HG02763 (cell line): ENCODE results near the gene BCL2L2.

ENCODE experiments used
- ATAC-seq: cut with Tn5 transposase; IDR thresholded peaks from one replicate; pipeline ENCODE4 v1.9.1; 2021; ENCODE audit warnings: mild to moderate bottlenecking, moderate library complexity; ENCODE audit not compliant: unreplicated experiment

The BCL2L2 gene

DNA sequence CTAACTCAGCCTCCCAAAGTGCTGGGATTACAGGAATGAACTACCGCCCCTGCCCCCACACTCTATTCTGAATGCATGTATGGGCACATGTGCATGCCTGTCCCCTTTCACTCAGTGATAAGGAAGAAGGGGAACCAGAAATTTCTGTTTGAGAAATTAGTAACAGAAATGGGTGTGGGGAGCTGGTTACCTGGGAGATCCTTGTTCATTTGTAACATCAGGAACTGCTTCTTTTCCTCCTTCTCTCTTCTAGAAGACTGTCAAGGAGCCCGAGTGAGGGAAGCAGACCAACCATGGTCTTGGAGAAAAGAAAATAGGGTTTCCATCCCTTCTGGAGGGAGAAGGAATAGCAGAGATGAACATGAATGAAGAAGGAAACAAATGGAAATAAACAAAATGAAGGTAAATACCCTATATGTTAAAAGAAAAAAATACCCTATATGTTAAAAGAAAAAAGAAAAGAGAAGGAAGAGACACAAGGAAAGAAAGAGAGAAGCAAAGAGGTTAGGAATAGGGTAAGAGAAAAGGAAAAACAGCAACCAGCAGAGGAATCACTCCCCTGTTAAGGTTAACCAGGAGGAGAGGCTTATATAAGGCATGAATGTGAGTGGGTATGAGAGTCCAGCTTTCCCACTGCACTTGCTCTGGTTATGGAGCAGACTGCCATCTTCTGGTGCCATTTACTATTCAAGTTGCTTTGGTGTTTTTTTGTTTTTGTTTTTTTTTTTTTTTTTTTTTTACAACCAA is 7.2 kb upstream of the BCL2L2 start:
- no peak for ATAC-seq

- no peak for ATAC-seq
Measured at GRCh38 chr14:23299986-23300686, 6.5 kb upstream of the BCL2L2 start.

DNA sequence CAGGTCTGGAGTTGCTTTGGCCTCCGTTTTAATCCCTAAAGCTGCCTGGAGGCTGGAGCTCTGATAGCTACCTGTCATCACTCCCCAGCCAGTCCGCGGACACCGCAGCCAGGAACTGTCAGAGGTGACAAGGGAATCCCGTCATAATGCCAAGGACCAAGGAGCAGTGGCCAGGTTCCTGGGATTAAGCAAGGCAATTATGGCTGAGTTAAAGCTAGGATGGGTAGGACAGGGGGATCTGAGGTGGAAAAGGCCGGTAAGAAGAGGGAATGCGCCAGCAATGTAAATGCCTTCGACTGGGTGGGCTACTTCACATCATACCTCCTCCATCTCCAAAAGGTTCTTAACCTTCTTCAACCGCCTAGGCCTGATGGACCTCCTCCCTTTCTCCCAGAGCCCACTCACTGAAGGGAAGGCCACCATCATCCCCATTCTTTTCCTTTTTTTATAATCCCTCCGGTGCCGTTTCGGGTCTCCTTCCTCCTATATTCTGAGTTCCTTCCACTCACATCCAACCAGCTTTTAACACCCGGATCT is 5.9 kb upstream of the BCL2L2 start:
- no peak for ATAC-seq

GRCh38 chr14:23301288-23301968 is 5.2 kb upstream of the BCL2L2 start:
- ATAC-seq: peak; percentile 70

GRCh38 chr14:23301969-23302289 is 4.7 kb upstream of the BCL2L2 start:
- ATAC-seq: peak; percentile 3

DNA sequence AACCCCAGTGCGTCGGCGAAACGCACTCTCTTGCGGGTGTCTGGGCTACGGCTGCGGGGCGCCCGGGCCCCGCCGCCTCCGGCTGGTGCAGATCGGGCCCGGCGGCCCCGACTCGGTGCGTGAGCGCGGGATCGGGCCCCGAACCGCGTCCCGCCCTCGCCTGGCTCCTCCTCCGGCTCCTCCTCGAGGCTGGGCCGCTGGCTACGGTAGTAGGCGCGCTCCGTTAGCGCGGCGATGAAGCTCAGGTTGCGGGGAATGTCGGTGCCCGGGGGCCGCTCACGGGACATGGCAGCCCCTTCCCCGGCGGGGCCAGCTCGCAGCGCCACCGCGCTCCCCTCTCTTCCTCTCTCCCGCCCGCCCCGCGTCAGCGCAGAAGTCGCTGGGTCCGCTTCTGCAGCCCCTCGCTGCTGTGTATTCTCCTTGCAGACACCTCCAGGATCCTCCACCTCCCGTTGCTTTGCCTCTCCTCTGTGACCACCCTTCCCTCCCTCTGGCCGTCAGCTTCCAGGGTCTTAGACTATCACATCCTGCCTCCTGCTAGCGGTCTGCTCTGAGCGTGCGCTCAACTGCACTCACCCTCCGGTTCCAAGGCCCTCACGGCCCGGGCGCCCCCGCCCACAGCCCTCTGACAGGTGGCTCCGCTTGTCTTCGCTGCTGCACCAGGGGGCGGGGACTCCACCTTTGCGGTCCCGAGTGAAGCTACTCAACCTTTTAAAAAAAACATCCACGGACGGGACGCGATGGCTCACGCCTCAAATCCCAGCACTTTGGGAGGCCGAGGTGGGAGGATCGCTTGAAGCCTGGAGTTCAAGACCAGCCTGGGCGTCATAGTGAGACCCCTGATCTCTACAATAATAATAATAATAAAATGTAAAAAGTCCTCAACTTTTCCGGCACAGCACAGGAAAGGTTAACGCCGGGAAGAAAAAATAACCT is 4.1 kb upstream of the BCL2L2 start, which contains the start of gene PPP1R3E:
Gene PPP1R3E, minus strand, starts transcription at position 570 of the 936 bp plus-strand sequence. Its CDS starts 283 bp downstream, at position 287.
- peak; percentile 30 for ATAC-seq

DNA sequence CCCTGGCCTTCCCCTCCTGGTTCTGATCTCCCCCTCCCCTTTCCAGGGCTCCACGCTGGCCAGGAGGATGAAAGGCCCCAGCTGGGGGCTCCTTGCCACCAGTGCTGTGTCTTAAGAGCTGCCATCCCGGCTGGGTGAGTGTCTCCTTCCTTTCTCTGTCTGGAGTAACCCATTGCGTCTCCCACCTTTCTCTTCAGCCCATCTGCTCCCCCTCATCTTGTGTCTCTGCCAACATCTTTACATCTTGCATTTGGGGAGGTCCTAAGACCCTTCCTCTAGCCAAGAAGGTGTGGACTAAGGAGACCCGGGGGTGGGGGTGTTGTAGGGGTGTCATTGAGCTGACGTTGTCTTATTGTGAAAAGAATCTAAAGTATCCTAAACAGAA is 505 bp downstream of the BCL2L2 start:
- no peak for ATAC-seq

- ATAC-seq: no peak
Measured at GRCh38 chr14:23307687-23308644, 1.3 kb downstream of the BCL2L2 start.

- ATAC-seq: no peak
Measured at GRCh38 chr14:23308721-23309445, 2.2 kb downstream of the BCL2L2 start.

DNA sequence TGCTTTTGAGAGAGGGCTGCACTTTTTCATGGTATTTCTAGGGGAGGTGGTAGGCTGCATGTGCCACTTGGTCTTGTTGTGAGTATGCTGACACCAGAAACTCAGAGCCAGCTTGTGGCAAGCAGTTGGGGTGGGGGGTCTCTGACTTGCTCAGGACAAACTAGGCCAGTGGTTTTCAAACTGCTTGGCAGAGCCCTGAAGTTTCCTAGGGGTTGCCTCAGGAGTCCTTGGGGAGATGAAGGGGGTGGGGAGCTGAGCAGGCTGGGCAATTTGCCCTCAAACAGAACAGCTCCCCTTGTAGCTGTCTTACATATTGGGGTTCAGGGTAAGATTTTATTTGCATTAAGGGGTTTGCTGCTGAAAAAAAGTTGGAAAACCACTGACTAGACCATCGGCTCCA is 3.9 kb downstream of the BCL2L2 start:
- no peak for ATAC-seq

DNA sequence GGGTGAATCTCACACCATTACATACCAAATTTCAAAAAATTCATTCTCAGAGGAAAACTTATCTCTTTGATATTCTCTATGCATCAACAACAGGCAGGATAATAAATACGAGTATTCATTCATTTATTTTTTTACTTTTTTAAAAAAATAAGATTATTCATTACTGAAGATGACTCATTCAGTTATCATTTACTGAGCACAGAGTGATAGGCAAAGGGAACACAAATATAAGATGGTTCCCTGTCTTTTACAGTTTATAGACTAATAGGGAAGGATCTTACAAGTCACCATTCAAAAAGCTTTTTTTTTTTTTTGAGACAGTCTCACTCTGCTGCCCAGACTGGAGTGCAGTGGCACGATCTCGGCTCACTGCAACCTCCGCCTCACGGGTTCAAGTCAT is 9.7 kb downstream of the BCL2L2 start:
- no peak for ATAC-seq

GRCh38 chr14:23319746-23320583 is 13.3 kb downstream of the BCL2L2 start:
- ATAC-seq: no peak

GRCh38 chr14:23320584-23321571 is 14.2 kb downstream of the BCL2L2 start, which contains the start of gene PABPN1:
Gene PABPN1, plus strand, starts transcription at chr14:23321457. Its CDS starts 13 bp downstream, at chr14:23321470.
- ATAC-seq: peak; percentile 90

GRCh38 chr14:23321572-23322547 is 15.2 kb downstream of the BCL2L2 start:
- peak; percentile 7 for ATAC-seq
